BJ (cell line): ENCODE measurements around the gene GSX2. TPM values are rescaled to one million over a fixed set of nuclear protein-coding genes. Genes with fewer than 3 reads are reported as not detected.

ENCODE experiments used
- CTCF ChIA-PET: fragments of 350-600 bp; formaldehyde crosslinking; extraction: SDS; loops from one replicate; lab custom pipeline; 2021; ENCODE audit warnings: antibody characterized with exemption, inconsistent platforms; lab: Yijun Ruan, JAX
- POLR2A ChIA-PET: fragments of 300-600 bp; sonication (Branson Sonifier 250); formaldehyde crosslinking; extraction: SDS; loops from one replicate; lab custom pipeline; 2021; ENCODE audit warnings: antibody characterized with exemption; lab: Charles Lee
- DNase-seq: peaks from one replicate; pipeline ENCODE4 v3.0.0-alpha.2; 2011; ENCODE audit warnings: low read depth
- H3K27me3 ChIP-seq: 2 replicates; pipeline ENCODE4 v1.6.0; 2011; ENCODE audit warnings: low read length; ENCODE audit not compliant: control insufficient read depth, insufficient read depth
- H3K36me3 ChIP-seq: 2 replicates; pipeline ENCODE4 v1.5.1; 2011; ENCODE audit warnings: low read length; ENCODE audit not compliant: control insufficient read depth, insufficient read depth
- H3K4me3 ChIP-seq: 2 replicates; pipeline ENCODE4 v1.5.1; 2011; ENCODE audit warnings: low read depth, mild to moderate bottlenecking, control low read depth, low read length
- CTCF ChIP-seq: IDR thresholded peaks from 2 replicates; pipeline ENCODE4 v1.5.1; 2011; ENCODE audit warnings: low read depth, mild to moderate bottlenecking, control low read depth, inconsistent platforms, low read length, moderate library complexity; ENCODE audit not compliant: insufficient read depth
- polyA plus RNA-seq: library from polyadenylated mRNA; depleted of rRNA; stranded (reverse); fragments of >200 nt; gene quantifications from 2 replicates; pipeline ENCODE4 v1.2.3, GENCODE V29; 2011

The GSX2 gene
- polyA plus RNA-seq, 1 experiment: not detected

GRCh38 chr4:54062392-54062791 is 37.6 kb upstream of the GSX2 start:
- DNase-seq: no peak
- H3K36me3 ChIP-seq: no peaks in the 10 kb centered on the region
- peak overlapping the region; percentile 87 for H3K4me3 ChIP-seq
- ChIA-PET POLR2A (no interaction called here), CTCF (interaction anchor here (1.6 kb wide), 1 partner anchor 158 kb away, joined by 4 read pairs; no protein-coding TSS in a partner anchor)
- no peaks in the 10 kb centered on the region for H3K27me3 ChIP-seq
- no peak for TF ChIP-seq CTCF

GRCh38 chr4:54063229-54063628 is 36.7 kb upstream of the GSX2 start:
- H3K27me3 ChIP-seq: no peaks in the 10 kb centered on the region
- DNase-seq: no peak
- ChIA-PET POLR2A (interaction anchor here (0.6 kb wide), 1 partner anchor 750 kb away, joined by 3 read pairs; no protein-coding TSS in a partner anchor), CTCF (interaction anchor here (0.6 to 1.6 kb wide), 6 partner anchors 27 to 1343 kb away, joined by 3 to 5 read pairs (median 4); no protein-coding TSS in a partner anchor)
- no peaks in the 10 kb centered on the region for H3K36me3 ChIP-seq
- H3K4me3 ChIP-seq: peak overlapping the region; percentile 87
- TF ChIP-seq CTCF: no peak

- no peak for DNase-seq
- Histone ChIP-seq H3K36me3 (no peaks in the 10 kb centered on the region), H3K4me3 (peak overlapping the region; percentile 87), H3K27me3 (no peaks in the 10 kb centered on the region)
- no peak for TF ChIP-seq CTCF
- CTCF ChIA-PET: interaction anchor here (0.6 to 1.6 kb wide), 6 partner anchors 10 to 159 kb away, joined by 3 to 5 read pairs (median 3); no protein-coding TSS in a partner anchor
- POLR2A ChIA-PET: no interaction called here
These were observed 36.1 kb upstream of the GSX2 start for GRCh38 chr4:54063737-54064316.

- no peaks in the 10 kb centered on the region for H3K27me3 ChIP-seq
- DNase-seq: no peak
- ChIA-PET CTCF (interaction anchor here (0.6 to 1.4 kb wide), 2 partner anchors 9 to 160 kb away, joined by 3 read pairs; no protein-coding TSS in a partner anchor), POLR2A (no interaction called here)
- no peaks in the 10 kb centered on the region for H3K36me3 ChIP-seq
- peak within 1 kb of the TSS; percentile 87 for H3K4me3 ChIP-seq
- TF ChIP-seq CTCF: no peak
These were observed 35.4 kb upstream of the GSX2 start, which contains the start of gene CHIC2 for GRCh38 chr4:54064317-54065111. TSS of gene CHIC2 (minus strand) at chr4:54064605. CDS start at chr4:54064300, 305 bp downstream.
